GM18511 (cell line): ENCODE measurements around the gene KLHL29.

Source experiments
- ATAC-seq: cut with Tn5 transposase; IDR thresholded peaks from one replicate; pipeline ENCODE4 v1.9.1; 2021; ENCODE audit warnings: mild to moderate bottlenecking, moderate library complexity; ENCODE audit not compliant: unreplicated experiment

Gene KLHL29

GRCh38 chr2:23586741-23587306, 201.8 kb downstream of the KLHL29 start:
- no peak for ATAC-seq

GRCh38 chr2:23587341-23587880, 202.4 kb downstream of the KLHL29 start:
- ATAC-seq, result no peak

DNA sequence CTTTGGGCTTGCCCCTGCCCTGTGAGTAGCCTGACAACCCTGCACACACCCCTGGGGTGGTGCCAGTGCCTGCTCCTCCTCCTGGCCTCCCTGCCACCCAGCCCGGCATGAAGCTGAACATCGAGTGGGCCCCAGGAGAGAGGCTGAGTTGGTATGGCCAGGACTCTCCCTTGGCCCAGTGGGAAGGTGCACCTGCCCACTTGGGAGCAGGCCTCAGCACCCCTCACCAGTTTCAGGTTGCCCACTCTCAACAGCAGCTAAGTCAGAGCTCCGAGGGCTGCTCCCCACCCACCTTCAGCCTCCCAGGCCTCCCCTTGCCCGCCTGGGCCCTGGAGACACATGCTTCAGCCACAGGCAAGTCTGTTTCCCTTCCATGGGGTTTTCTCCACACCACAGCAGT, 203.1 kb downstream of the KLHL29 start:
- no peak for ATAC-seq

GRCh38 chr2:23588508-23589201, 203.7 kb downstream of the KLHL29 start:
- ATAC-seq, result no peak

- ATAC-seq, result no peak
These were observed 204.3 kb downstream of the KLHL29 start for GRCh38 chr2:23589220-23589647.

- no peak for ATAC-seq
These were observed 204.8 kb downstream of the KLHL29 start for GRCh38 chr2:23589739-23590138.

- no peak for ATAC-seq
These were observed 205.4 kb downstream of the KLHL29 start for GRCh38 chr2:23590241-23590869.

DNA sequence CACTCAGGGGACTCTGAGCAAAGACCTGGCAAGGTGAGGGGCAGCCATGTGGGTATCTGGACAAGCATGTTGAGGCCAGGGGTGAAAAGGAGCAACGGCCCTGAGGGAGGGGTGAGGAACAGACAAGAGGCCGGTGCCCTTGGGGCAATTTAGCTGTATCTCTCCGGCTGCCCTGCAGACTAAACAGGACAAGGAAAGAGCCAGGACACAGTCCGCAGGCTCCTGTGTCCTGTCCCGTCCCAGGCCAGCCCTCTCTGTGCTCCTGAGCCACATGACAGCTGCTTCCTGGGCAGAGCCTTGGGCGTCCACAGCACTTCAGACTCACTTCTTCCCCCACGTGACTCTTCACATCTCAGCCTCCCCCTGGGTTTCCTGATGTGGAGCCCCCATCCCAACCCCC, 206.1 kb downstream of the KLHL29 start:
- no peak for ATAC-seq

DNA sequence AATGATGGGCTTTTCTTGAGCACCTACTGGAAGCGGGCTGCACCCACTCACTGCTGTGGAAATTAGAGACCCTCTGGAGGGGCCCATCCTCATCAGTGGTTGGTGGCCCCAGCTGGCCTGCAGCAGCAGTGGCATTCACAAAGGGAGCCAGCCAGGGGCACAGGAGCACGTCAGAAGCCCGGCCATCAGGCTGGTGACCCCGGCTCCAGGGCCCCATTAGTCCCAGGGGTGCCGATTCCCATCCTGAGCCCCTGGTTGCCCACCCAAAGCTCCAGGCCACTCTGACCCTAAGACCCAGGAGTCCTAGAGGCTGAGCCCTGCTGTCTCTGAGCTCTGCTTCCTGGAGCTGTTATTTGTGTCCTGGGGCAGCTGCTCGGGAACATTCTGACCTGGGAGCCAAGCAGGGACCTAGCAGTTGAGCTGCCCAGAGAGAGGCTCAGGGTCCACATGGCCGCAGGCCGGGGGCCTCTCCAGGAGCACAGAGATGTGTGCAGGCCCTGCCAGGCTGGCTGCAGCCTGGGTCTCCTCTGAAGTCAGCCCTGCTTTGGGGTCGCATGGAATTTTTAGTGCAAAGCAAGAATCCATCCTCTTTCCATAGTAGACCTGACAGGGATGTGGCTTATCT, 207.2 kb downstream of the KLHL29 start:
- no peak for ATAC-seq

DNA sequence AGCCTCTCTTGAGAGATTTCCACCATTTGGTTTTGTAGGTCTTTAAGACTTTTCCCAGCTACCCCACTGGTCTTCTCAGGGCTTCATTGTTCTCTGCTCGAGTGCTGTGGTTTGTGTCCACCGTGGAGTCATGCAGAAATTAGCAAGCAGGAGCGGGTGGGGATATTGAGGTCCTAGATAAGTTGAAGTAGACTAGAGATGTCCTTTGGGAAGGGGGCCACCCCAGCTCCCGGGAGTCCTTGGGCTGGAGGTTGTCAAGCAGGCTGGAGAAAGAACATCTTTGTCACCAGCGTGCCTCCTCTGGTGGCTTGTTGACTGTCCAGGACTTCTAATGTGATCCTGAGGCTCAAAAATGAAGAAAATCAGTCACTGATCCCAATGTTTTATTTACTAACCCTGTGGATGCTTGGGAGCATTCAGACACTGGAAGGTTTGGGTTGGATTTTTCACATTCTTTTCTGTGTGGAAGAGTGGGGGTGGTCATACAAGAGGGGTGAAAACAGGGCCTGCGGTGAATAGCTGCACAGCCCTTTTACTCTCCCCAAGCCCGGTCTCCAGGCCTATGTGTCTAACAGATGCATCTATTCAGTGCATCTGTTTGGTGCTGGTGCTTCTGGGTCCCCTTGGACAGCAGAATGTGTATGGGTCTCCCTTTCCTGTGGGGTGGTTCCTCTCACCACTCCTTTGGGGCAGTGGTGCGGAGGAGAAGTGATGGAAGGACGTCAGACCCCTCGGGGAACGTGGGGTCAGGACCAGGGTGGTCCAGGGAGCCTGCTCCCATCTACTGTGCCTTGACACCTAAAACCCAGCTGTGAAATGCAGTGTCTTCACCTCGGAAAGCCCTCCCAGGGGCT, 208.1 kb downstream of the KLHL29 start:
- ATAC-seq, result no peak

DNA sequence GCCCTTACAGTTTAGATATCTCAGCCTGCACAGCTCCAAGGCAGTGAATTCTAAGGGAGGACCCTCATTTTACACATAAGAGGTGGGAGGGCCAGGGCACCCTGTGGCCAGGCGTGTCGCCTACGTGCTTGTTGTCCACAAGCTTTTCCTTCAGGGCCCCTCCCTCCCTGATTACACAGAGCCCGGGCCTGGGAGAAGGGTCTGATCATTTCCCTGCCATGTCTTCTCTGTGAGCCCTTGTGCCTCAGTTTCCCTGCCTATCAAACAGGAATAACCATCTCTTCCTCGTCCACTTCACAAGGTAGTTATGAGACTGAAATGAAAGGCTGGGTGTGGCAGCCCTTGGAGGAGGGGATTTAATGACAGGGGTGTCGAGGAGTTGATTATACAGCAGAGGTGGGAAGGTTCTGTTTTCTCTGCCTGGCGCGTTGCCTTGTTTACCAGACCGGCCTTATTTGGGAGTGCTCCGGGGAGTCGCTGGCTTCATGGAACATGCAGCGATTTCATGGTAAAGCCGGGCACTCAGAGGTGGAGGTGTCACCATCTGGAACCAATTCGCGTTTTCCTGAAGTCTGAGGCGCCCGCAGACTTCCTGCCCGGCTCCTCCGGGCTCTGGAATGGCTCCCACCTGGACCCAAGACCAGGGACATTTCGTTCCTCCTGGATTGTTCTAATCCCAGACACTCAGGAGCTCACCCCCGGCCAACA, 208.9 kb downstream of the KLHL29 start:
- no peak for ATAC-seq

DNA sequence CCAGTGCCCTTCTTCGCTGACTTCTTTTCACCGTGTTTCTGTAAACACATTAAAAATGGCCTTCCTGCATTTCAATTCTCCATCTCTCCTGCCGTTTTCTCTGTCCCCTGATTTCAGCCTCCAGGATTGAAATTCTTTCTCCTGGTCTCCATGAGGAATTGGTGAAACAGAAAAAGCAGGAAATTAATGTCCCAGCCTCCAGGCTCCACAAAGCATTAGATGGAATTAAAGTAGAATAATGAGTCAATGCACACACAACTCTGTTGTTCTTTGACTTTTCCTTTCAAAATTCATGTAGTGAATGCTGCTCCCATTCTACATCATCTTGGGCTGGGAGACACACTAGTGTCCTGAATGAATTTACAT, 209.5 kb downstream of the KLHL29 start:
- ATAC-seq, result no peak

- no peak for ATAC-seq
These were observed 210.0 kb downstream of the KLHL29 start for GRCh38 chr2:23595021-23595420.

- no peak for ATAC-seq
These were observed 210.7 kb downstream of the KLHL29 start for GRCh38 chr2:23595601-23596251.

- no peak for ATAC-seq
These were observed 211.4 kb downstream of the KLHL29 start for GRCh38 chr2:23596316-23596885.

- ATAC-seq, result no peak
These were observed 212.7 kb downstream of the KLHL29 start for GRCh38 chr2:23597687-23598086.

DNA sequence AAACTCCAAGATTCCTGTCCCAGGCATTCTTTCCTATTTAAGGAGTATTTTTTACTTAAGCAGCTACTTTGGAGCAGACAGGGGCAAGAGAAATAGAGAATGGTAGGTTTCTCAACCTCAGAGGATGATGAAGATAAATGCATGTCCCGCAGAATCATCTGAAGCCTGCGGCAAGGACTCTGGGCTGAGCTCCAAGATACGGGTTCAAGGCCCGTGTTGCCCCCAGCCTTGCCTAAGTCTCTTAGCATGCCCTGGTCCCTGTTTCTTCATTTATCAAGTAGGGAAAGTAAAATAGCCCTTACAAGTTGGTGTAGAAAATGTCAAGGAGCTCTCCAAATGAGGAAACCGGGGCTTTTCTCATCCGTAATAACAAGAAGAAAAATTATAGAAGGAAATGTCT, 214.0 kb downstream of the KLHL29 start:
- ATAC-seq, result no peak

DNA sequence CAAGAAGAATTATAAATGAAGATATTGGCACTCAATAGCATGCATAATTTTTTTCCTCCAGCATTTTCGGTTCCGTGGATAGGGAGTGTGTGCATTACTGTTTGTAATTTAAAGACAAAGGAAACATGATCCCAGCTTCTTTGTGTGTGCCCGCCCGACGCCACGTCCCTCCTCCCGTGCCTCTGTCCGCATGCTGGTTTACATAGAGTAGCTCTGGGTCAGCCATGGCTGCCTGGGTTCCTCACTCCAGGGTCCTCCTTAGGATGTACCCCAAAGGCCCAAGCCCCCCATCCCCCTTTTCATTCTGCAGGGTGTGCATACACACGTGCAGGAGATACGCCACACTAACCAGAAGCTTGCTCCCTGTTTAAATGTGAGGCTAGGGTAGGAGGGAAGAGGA, 214.7 kb downstream of the KLHL29 start:
- ATAC-seq, result no peak

GRCh38 chr2:23600346-23600745, 215.4 kb downstream of the KLHL29 start:
- no peak for ATAC-seq
